Trophoblast cell (in vitro differentiated cells and primary cell): ENCODE results near the gene PLEKHA7.

Source experiments
- DNase-seq, 2 donors: peaks; one replicate each; pipeline ENCODE4 v3.0.0-alpha.2; 2016
- H2AFZ ChIP-seq: 2 replicates; pipeline ENCODE4 v1.6.1; 2013; ENCODE audit warnings: low read length, moderate library complexity, mild to moderate bottlenecking; ENCODE audit not compliant: insufficient read depth, poor library complexity
- H2AK5ac ChIP-seq: 2 replicates; pipeline ENCODE4 v1.6.1; 2013; ENCODE audit warnings: mild to moderate bottlenecking, low read length
- H2BK120ac ChIP-seq: 2 replicates; pipeline ENCODE4 v1.6.1; 2013; ENCODE audit warnings: low read length, mild to moderate bottlenecking, moderate library complexity; ENCODE audit not compliant: insufficient read depth, poor library complexity
- H2BK12ac ChIP-seq: 2 replicates; pipeline ENCODE4 v1.6.1; 2013; ENCODE audit warnings: mild to moderate bottlenecking, low read length, moderate library complexity
- H2BK5ac ChIP-seq: 2 replicates; pipeline ENCODE4 v1.6.1; 2013; ENCODE audit warnings: low read length, low read depth, moderate library complexity, mild to moderate bottlenecking; ENCODE audit not compliant: poor library complexity
- H3K14ac ChIP-seq: 2 replicates; pipeline ENCODE4 v1.6.1; 2013; ENCODE audit warnings: mild to moderate bottlenecking, low read length
- H3K18ac ChIP-seq: 2 replicates; pipeline ENCODE4 v1.6.1; 2013; ENCODE audit warnings: mild to moderate bottlenecking, low read length
- H3K23ac ChIP-seq: 2 replicates; pipeline ENCODE4 v1.6.1; 2013; ENCODE audit warnings: low read length
- H3K27ac ChIP-seq: 2 replicates; pipeline ENCODE4 v1.5.1; 2013; ENCODE audit warnings: low read depth, mild to moderate bottlenecking, inconsistent platforms, low read length, moderate library complexity
- H3K27me3 ChIP-seq: 2 replicates; pipeline ENCODE4 v1.6.1; 2013; ENCODE audit warnings: inconsistent platforms, mild to moderate bottlenecking, low read length, moderate library complexity; ENCODE audit not compliant: insufficient read depth
- H3K36me3 ChIP-seq, 2 experiments: 1 replicate in 1 of 2; 2 replicates in 1 of 2; pipeline ENCODE4 v1.6.1; 2013; ENCODE audit warnings: low read length in 2 of 2, mild to moderate bottlenecking in 2 of 2, moderate library complexity in 1 of 2; ENCODE audit not compliant: insufficient read depth in 2 of 2, control insufficient read depth in 1 of 2
- H3K4ac ChIP-seq: 2 replicates; pipeline ENCODE4 v1.6.1; 2013; ENCODE audit warnings: low read depth, mild to moderate bottlenecking, low read length, moderate library complexity
- H3K4me1 ChIP-seq, 2 experiments: 1 replicate in 1 of 2; 2 replicates in 1 of 2; pipeline ENCODE4 v1.6.1; 2013; ENCODE audit warnings: low read length in 2 of 2, mild to moderate bottlenecking in 2 of 2, moderate library complexity in 1 of 2; ENCODE audit not compliant: insufficient read depth in 2 of 2, control insufficient read depth in 1 of 2
- H3K4me2 ChIP-seq: 2 replicates; pipeline ENCODE4 v1.6.1; 2013; ENCODE audit warnings: inconsistent platforms, mild to moderate bottlenecking, low read length, moderate library complexity
- H3K4me3 ChIP-seq: 2 replicates; pipeline ENCODE4 v1.5.1; 2013; ENCODE audit warnings: mild to moderate bottlenecking, low read depth, low read length, inconsistent platforms
- H3K79me1 ChIP-seq: one replicate; pipeline ENCODE4 v1.6.1; 2013; ENCODE audit warnings: low read length
- H3K79me2 ChIP-seq: 2 replicates; pipeline ENCODE4 v1.6.1; 2013; ENCODE audit warnings: low read length, mild to moderate bottlenecking; ENCODE audit not compliant: control insufficient read depth, insufficient read depth, poor library complexity
- H3K9ac ChIP-seq: 2 replicates; pipeline ENCODE4 v1.6.1; 2013; ENCODE audit warnings: mild to moderate bottlenecking, low read length
- H3K9me3 ChIP-seq: 2 replicates; pipeline ENCODE4 v1.6.1; 2013; ENCODE audit warnings: low read depth, mild to moderate bottlenecking, control low read depth, inconsistent platforms, low read length; ENCODE audit not compliant: insufficient read depth
- H4K12ac ChIP-seq: 2 replicates; pipeline ENCODE4 v1.6.1; 2013; ENCODE audit warnings: low read depth, mild to moderate bottlenecking, low read length, moderate library complexity
- H4K8ac ChIP-seq: 2 replicates; pipeline ENCODE4 v1.6.1; 2013; ENCODE audit warnings: low read depth, mild to moderate bottlenecking, low read length, moderate library complexity
- H4K91ac ChIP-seq: one replicate; pipeline ENCODE4 v1.6.1; 2013; ENCODE audit warnings: low read depth, mild to moderate bottlenecking, low read length, moderate library complexity
- WGBS: extraction: QIAGEN DNeasy Blood & Tissue Kit; methylation state at CpG from one replicate; pipeline ENCODE4 v1.1.7; 2013; ENCODE audit warnings: missing lambda C conversion rate; ENCODE audit not compliant: insufficient read length, insufficient coverage; ENCODE audit errors: extremely low coverage; 5-methylcytosine and 5-hydroxymethylcytosine counted together

The PLEKHA7 gene

DNA sequence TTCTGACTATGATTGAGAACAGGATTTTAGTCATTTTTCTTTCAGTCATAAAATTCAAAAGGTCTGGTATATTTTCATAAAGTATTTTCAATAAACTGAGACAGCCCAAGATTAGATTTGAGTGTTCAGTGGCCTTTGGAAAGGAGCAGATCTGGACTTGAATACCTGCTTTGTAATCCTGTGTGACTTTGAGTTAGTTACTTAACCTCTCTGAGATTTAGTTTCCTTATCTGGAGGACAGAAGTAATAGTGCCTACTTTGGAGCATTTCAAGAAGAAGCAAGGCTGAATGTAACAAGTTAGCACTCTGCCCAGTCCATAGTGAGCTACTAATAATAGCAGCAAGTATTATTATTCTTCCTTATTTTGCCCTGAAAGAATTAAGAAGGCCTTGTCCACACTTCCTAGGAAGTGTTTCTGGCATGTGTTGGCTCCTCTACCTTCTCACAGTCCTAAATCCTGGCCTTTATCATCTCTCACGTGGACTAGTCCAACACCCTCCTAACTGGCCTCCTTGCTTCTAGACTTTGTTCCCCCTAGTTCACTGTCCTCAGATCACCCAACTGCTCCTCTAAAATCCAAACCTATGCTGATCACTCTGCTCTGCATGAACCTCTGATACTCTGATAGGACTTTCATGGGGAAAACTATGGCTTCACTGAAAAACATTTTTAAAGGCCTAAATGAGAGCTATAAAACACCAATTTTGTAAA is 115.8 kb downstream of the PLEKHA7 start:
- H3K18ac ChIP-seq: no peak overlapping the region
- H3K9ac ChIP-seq: no peak overlapping the region
- no peak overlapping the region for H2AK5ac ChIP-seq
- H3K36me3 ChIP-seq: no peaks in the 10 kb centered on the region
- H3K4me2 ChIP-seq: no peak overlapping the region
- no peak overlapping the region for H3K14ac ChIP-seq
- H3K23ac ChIP-seq: no peak overlapping the region
- H3K4me1 ChIP-seq: peaks cover 5 to 11% of the 10 kb centered on the region in 2 experiments
- H3K79me2 ChIP-seq: no peaks in the 10 kb centered on the region
- no peak overlapping the region for H2AFZ ChIP-seq
- H2BK120ac ChIP-seq: no peak overlapping the region
- no peak overlapping the region for H3K4me3 ChIP-seq
- no peak overlapping the region for H3K4ac ChIP-seq
- H4K91ac ChIP-seq: no peak overlapping the region
- no peak overlapping the region for H2BK12ac ChIP-seq
- peaks cover under 1% of the 10 kb centered on the region for H3K79me1 ChIP-seq
- H3K27ac ChIP-seq: no peak overlapping the region
- no CpG with 5 or more reads among the region's 1 CpG for WGBS
- H3K27me3 ChIP-seq: no peaks in the 10 kb centered on the region
- no peak overlapping the region for H4K8ac ChIP-seq
- DNase-seq: no peak
- H3K9me3 ChIP-seq: no peaks in the 10 kb centered on the region
- H4K12ac ChIP-seq: no peak overlapping the region
- no peak overlapping the region for H2BK5ac ChIP-seq

GRCh38 chr11:16897470-16898061 is 116.6 kb downstream of the PLEKHA7 start:
- Histone ChIP-seq H3K36me3 (no peaks in the 10 kb centered on the region), H2AFZ (no peak overlapping the region), H3K9ac (no peak overlapping the region), H4K12ac (no peak overlapping the region), H2BK12ac (no peak overlapping the region), H4K8ac (no peak overlapping the region), H3K27me3 (no peaks in the 10 kb centered on the region), H3K18ac (no peak overlapping the region), H3K4me1 (peaks cover 7 to 16% of the 10 kb centered on the region in 2 experiments), H3K4ac (no peak overlapping the region), H2AK5ac (no peak overlapping the region), H3K23ac (no peak overlapping the region), H3K9me3 (no peaks in the 10 kb centered on the region), H3K79me1 (peaks cover 7% of the 10 kb centered on the region), H2BK120ac (no peak overlapping the region), H3K14ac (no peak overlapping the region), H3K27ac (no peak overlapping the region), H4K91ac (no peak overlapping the region), H3K4me2 (no peak overlapping the region), H2BK5ac (no peak overlapping the region), H3K4me3 (no peak overlapping the region), H3K79me2 (no peaks in the 10 kb centered on the region)
- no peak for DNase-seq
- no CpG with 5 or more reads among the region's 7 CpGs for WGBS

DNA sequence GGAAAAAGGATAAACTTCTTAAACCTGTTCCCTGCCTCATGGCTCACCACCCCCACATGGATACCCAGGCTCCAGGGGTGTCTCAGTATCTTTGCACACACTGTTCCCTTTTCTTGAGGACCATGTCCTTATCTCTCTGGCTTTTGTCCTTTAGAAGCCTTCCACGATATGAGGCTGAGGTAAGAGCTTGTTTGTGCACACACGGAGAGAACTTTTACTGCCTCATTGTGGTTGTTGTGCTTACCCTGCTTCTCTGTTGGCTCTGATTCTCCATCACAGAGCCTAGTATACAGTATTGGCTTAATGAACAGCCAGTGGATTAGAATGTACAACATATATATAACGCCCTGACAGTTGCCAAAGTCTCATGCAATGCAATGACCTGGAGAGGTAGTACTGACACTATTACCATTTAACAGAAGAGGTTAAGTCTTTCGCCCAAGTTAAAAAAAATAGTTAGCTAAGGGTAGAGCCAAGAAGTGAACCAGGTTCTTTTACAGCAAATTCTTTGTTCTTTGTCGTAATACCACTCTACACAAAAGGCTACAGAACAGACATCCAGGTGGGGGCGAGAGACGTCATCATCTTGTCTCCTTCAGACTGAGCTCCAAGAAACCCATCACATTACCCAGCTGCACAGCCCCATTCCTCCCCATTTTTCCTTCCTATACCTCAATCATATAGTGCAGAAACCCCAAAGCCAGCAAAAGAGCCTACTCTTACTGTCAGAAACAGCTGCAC is 117.3 kb downstream of the PLEKHA7 start:
- Histone ChIP-seq H2BK120ac (no peak overlapping the region), H3K23ac (no peak overlapping the region), H2AK5ac (no peak overlapping the region), H4K12ac (no peak overlapping the region), H2BK12ac (no peak overlapping the region), H3K27me3 (no peaks in the 10 kb centered on the region), H3K79me2 (no peaks in the 10 kb centered on the region), H3K4me1 (peaks cover 7 to 19% of the 10 kb centered on the region in 2 experiments), H3K9ac (no peak overlapping the region), H4K8ac (no peak overlapping the region), H3K27ac (no peak overlapping the region), H3K79me1 (peaks cover 7% of the 10 kb centered on the region), H3K9me3 (no peaks in the 10 kb centered on the region), H2BK5ac (no peak overlapping the region), H3K4ac (peak overlapping the region; percentile 12), H2AFZ (no peak overlapping the region), H3K4me3 (no peak overlapping the region), H3K18ac (no peak overlapping the region), H3K4me2 (no peak overlapping the region), H3K36me3 (no peaks in the 10 kb centered on the region), H3K14ac (no peak overlapping the region), H4K91ac (no peak overlapping the region)
- WGBS: no CpG with 5 or more reads among the region's 7 CpGs
- DNase-seq: no peak

- Histone ChIP-seq H4K91ac (no peak overlapping the region), H3K18ac (no peak overlapping the region), H3K4me3 (no peak overlapping the region), H3K27ac (no peak overlapping the region), H3K79me1 (peaks cover 7% of the 10 kb centered on the region), H2AK5ac (no peak overlapping the region), H4K12ac (no peak overlapping the region), H3K36me3 (no peaks in the 10 kb centered on the region), H2BK12ac (no peak overlapping the region), H3K23ac (no peak overlapping the region), H2BK5ac (no peak overlapping the region), H3K4me2 (no peak overlapping the region), H3K4ac (no peak overlapping the region), H2BK120ac (no peak overlapping the region), H3K9me3 (no peaks in the 10 kb centered on the region), H3K9ac (no peak overlapping the region), H3K14ac (no peak overlapping the region), H3K27me3 (no peaks in the 10 kb centered on the region), H3K4me1 (peaks cover 7 to 24% of the 10 kb centered on the region in 2 experiments), H3K79me2 (no peaks in the 10 kb centered on the region), H2AFZ (no peak overlapping the region), H4K8ac (no peak overlapping the region)
- WGBS: no CpG with 5 or more reads among the region's 3 CpGs
- no peak for DNase-seq
These were observed 118.9 kb downstream of the PLEKHA7 start for GRCh38 chr11:16895306-16895705.
